Measurements from ENCODE around the gene ARHGAP22. TPM values are rescaled to one million over a fixed set of nuclear protein-coding genes. Genes with fewer than 3 reads are reported as not detected.

Gene ARHGAP22
- total and polyA plus RNA-seq, 4 donors: 0.23 to 2.3 (median 0.54) TPM

DNA sequence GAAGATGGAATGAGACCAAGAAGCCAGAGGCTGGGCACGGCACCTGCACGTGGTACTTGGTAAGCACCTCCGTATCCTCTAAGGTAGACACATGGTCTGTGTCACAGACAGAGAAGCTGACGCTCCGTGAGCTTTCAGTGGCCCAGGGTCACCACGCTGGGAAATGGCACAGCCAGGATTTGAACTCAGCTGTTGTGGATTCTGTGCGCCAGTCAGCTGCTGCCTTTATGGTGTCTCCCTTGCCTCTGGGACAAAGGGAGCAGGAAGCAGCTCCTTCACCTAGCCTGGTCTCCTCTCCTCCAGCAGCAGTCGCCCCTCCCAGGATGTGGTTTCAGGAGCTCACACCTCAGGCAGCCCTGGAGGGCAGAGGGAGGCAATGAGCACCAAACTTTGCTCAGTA, 110.8 kb downstream of the ARHGAP22 start:
- 78% methylated on average over 8 of the region's 8 CpGs for WGBS
- Histone ChIP-seq H3K4me1 (ENCODE audit: control insufficient read depth in 4 of 4, insufficient read depth in 4 of 4, low read length in 3 of 4) (no peaks in the 10 kb centered on the region), H3K9me3 (ENCODE audit: control insufficient read depth in 4 of 4, low read length in 3 of 4) (no peaks in the 10 kb centered on the region), H3K27ac (ENCODE audit: low read depth in 1 of 2, low read length in 2 of 2) (no peak overlapping the region), H3K36me3 (ENCODE audit: control insufficient read depth in 4 of 4, insufficient read depth in 3 of 4, low read depth in 1 of 4, low read length in 3 of 4) (no peaks in the 10 kb centered on the region), H3K4me3 (ENCODE audit: low read depth in 1 of 3, low read length in 3 of 3) (no peak overlapping the region), H3K27me3 (ENCODE audit: control insufficient read depth in 4 of 4, insufficient read depth in 4 of 4, low read length in 3 of 4) (no peaks in the 10 kb centered on the region), H3K9ac (ENCODE audit: low read depth in 1 of 2, low read length in 2 of 2) (no peak overlapping the region)
- DNase-seq (ENCODE audit: low spot score): no peak
- TF ChIP-seq, protein P1, sequence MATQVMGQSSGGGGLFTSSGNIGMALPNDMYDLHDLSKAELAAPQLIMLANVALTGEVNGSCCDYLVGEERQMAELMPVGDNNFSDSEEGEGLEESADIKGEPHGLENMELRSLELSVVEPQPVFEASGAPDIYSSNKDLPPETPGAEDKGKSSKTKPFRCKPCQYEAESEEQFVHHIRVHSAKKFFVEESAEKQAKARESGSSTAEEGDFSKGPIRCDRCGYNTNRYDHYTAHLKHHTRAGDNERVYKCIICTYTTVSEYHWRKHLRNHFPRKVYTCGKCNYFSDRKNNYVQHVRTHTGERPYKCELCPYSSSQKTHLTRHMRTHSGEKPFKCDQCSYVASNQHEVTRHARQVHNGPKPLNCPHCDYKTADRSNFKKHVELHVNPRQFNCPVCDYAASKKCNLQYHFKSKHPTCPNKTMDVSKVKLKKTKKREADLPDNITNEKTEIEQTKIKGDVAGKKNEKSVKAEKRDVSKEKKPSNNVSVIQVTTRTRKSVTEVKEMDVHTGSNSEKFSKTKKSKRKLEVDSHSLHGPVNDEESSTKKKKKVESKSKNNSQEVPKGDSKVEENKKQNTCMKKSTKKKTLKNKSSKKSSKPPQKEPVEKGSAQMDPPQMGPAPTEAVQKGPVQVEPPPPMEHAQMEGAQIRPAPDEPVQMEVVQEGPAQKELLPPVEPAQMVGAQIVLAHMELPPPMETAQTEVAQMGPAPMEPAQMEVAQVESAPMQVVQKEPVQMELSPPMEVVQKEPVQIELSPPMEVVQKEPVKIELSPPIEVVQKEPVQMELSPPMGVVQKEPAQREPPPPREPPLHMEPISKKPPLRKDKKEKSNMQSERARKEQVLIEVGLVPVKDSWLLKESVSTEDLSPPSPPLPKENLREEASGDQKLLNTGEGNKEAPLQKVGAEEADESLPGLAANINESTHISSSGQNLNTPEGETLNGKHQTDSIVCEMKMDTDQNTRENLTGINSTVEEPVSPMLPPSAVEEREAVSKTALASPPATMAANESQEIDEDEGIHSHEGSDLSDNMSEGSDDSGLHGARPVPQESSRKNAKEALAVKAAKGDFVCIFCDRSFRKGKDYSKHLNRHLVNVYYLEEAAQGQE (IDR thresholded peaks at IDR 0.05): no peak
- TF ChIP-seq TAF1 (conservative IDR thresholded peaks at IDR 0.05) (no peak), HNF4G (IDR thresholded peaks at IDR 0.05) (no peak), NR2F2 (IDR thresholded peaks at IDR 0.05) (no peak), FOXA1 (IDR thresholded peaks at IDR 0.05) (no peak), FOXA2 (IDR thresholded peaks at IDR 0.05) (no peak), YY1 (IDR thresholded peaks at IDR 0.05) (no peak), GABPA (IDR thresholded peaks at IDR 0.05 in 1 of 2, conservative IDR thresholded peaks at IDR 0.05 in 1 of 2) (no peak), HNF4A (conservative IDR thresholded peaks at IDR 0.05) (no peak), RAD21 (IDR thresholded peaks at IDR 0.05) (no peak), SP1 (IDR thresholded peaks at IDR 0.05) (no peak), EGR1 (IDR thresholded peaks at IDR 0.05; ENCODE audit: low read depth in 2 of 2) (no peak)
- TF ChIP-seq, protein P2, sequence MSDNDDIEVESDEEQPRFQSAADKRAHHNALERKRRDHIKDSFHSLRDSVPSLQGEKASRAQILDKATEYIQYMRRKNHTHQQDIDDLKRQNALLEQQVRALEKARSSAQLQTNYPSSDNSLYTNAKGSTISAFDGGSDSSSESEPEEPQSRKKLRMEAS (IDR thresholded peaks at IDR 0.05): no peak
- TF ChIP-seq, protein P3, sequence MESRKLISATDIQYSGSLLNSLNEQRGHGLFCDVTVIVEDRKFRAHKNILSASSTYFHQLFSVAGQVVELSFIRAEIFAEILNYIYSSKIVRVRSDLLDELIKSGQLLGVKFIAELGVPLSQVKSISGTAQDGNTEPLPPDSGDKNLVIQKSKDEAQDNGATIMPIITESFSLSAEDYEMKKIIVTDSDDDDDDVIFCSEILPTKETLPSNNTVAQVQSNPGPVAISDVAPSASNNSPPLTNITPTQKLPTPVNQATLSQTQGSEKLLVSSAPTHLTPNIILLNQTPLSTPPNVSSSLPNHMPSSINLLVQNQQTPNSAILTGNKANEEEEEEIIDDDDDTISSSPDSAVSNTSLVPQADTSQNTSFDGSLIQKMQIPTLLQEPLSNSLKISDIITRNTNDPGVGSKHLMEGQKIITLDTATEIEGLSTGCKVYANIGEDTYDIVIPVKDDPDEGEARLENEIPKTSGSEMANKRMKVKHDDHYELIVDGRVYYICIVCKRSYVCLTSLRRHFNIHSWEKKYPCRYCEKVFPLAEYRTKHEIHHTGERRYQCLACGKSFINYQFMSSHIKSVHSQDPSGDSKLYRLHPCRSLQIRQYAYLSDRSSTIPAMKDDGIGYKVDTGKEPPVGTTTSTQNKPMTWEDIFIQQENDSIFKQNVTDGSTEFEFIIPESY (IDR thresholded peaks at IDR 0.05): no peak

GRCh38 chr10:48493083-48493871, 111.6 kb downstream of the ARHGAP22 start:
- 81% methylated on average over 16 of the region's 16 CpGs for WGBS
- no peaks in the 10 kb centered on the region for H3K36me3 ChIP-seq (ENCODE audit: control insufficient read depth in 4 of 4, insufficient read depth in 3 of 4, low read depth in 1 of 4, low read length in 3 of 4)
- no peaks in the 10 kb centered on the region for H3K27me3 ChIP-seq (ENCODE audit: control insufficient read depth in 4 of 4, insufficient read depth in 4 of 4, low read length in 3 of 4)
- H3K4me3 ChIP-seq (ENCODE audit: low read depth in 1 of 3, low read length in 3 of 3): no peak overlapping the region
- no peak overlapping the region for H3K27ac ChIP-seq (ENCODE audit: low read depth in 1 of 2, low read length in 2 of 2)
- no peak overlapping the region for H3K9ac ChIP-seq (ENCODE audit: low read depth in 1 of 2, low read length in 2 of 2)
- H3K4me1 ChIP-seq (ENCODE audit: control insufficient read depth in 4 of 4, insufficient read depth in 4 of 4, low read length in 3 of 4): no peaks in the 10 kb centered on the region
- peak; percentile 47 for DNase-seq (ENCODE audit: low spot score)
- no peaks in the 10 kb centered on the region for H3K9me3 ChIP-seq (ENCODE audit: control insufficient read depth in 4 of 4, low read length in 3 of 4)
- TF ChIP-seq TAF1 (conservative IDR thresholded peaks at IDR 0.05) (no peak), RXRA (IDR thresholded peaks at IDR 0.05) (no peak), HNF4A (conservative IDR thresholded peaks at IDR 0.05) (no peak), HNF4G (IDR thresholded peaks at IDR 0.05) (no peak), GABPA (IDR thresholded peaks at IDR 0.05 in 1 of 2, conservative IDR thresholded peaks at IDR 0.05 in 1 of 2) (no peak), YY1 (IDR thresholded peaks at IDR 0.05) (no peak), FOXA2 (IDR thresholded peaks at IDR 0.05) (no peak), RAD21 (IDR thresholded peaks at IDR 0.05) (no peak), EGR1 (IDR thresholded peaks at IDR 0.05; ENCODE audit: low read depth in 2 of 2) (no peak)
- TF ChIP-seq, protein P1 (IDR thresholded peaks at IDR 0.05): no peak
- TF ChIP-seq, protein P4, sequence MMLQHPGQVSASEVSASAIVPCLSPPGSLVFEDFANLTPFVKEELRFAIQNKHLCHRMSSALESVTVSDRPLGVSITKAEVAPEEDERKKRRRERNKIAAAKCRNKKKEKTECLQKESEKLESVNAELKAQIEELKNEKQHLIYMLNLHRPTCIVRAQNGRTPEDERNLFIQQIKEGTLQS (IDR thresholded peaks at IDR 0.05): no peak
- TF ChIP-seq, protein P3 (IDR thresholded peaks at IDR 0.05): no peak
- TF ChIP-seq, protein P2 (IDR thresholded peaks at IDR 0.05): no peak
